ENCODE measurements around the gene NUBP2.

The NUBP2 gene

GRCh38 chr16:1772908-1773702 lies 9.7 kb upstream of the NUBP2 start, which contains the start of gene MRPS34:
MRPS34 (minus strand) TSS chr16:1773134; CDS start chr16:1773119, 15 bp downstream.
- DNase-seq: peak; percentile 87

- DNase-seq: peak; percentile 27
These were observed 8.9 kb upstream of the NUBP2 start for GRCh38 chr16:1773703-1774447.

- DNase-seq: no peak
These were observed 8.3 kb upstream of the NUBP2 start for GRCh38 chr16:1774448-1774780.

- DNase-seq: no peak
These were observed 7.5 kb upstream of the NUBP2 start for GRCh38 chr16:1775006-1775845.

- no peak for DNase-seq
These were observed 6.7 kb upstream of the NUBP2 start for GRCh38 chr16:1775846-1776671.

GRCh38 chr16:1776672-1776955 lies 6.1 kb upstream of the NUBP2 start:
- DNase-seq: no peak

GRCh38 chr16:1776991-1777374 lies 5.8 kb upstream of the NUBP2 start:
- no peak for DNase-seq

GRCh38 chr16:1777375-1778199 lies 5.2 kb upstream of the NUBP2 start:
- no peak for DNase-seq

GRCh38 chr16:1778200-1779179 lies 4.3 kb upstream of the NUBP2 start:
- no peak for DNase-seq

GRCh38 chr16:1779234-1779701 lies 3.5 kb upstream of the NUBP2 start:
- no peak for DNase-seq

- DNase-seq: no peak
These were observed 2.8 kb upstream of the NUBP2 start for GRCh38 chr16:1779741-1780676.

GRCh38 chr16:1780677-1781072 lies 2.1 kb upstream of the NUBP2 start:
- no peak for DNase-seq

GRCh38 chr16:1781254-1781653 lies 1.5 kb upstream of the NUBP2 start:
- DNase-seq: no peak

- peak; percentile 27 for DNase-seq
These were observed 877 bp upstream of the NUBP2 start for GRCh38 chr16:1781758-1782407.

- no peak for DNase-seq
These were observed 2.5 kb downstream of the NUBP2 start for GRCh38 chr16:1784977-1785845.

- no peak for DNase-seq
These were observed 3.0 kb downstream of the NUBP2 start for GRCh38 chr16:1785846-1786170.

- DNase-seq: no peak
These were observed 3.7 kb downstream of the NUBP2 start for GRCh38 chr16:1786242-1787055.

Data from activated CD4-positive, alpha-beta T cell treated with anti-CD3 and anti-CD28 coated beads, Interleukin-2, amount 50 U/mL, for 16 hours (primary cell).